HepG2 (cell line): ENCODE data around the gene ZNF430. TPM values are rescaled to one million over a fixed set of nuclear protein-coding genes. Genes with fewer than 3 reads are reported as not detected.

Experiments
- ARNT ChIP-seq: fragments of 450-650 bp; IDR thresholded peaks from 2 replicates; pipeline ENCODE4 v1.6.1; 2017
- ATF1 ChIP-seq: IDR thresholded peaks from 2 replicates; pipeline ENCODE4 v1.6.1; 2016; ENCODE audit warnings: mild to moderate bottlenecking, control low read depth
- ATF7 ChIP-seq, 2 experiments: fragments of 450-650 bp in 1 of 2; sonication (generic) in 1 of 2; formaldehyde crosslinking in 1 of 2; IDR thresholded peaks; 2 replicates each; pipeline versions ENCODE4 v1.4.0 to v1.6.1; 2016 to 2020; ENCODE audit warnings: antibody characterized with exemption in 1 of 2, mild to moderate bottlenecking in 1 of 2, missing genetic modification reagents in 1 of 2
- E2F5 ChIP-seq: sonication (generic); formaldehyde crosslinking; conservative IDR thresholded peaks from 2 replicates; pipeline ENCODE4 v1.4.0; 2020; ENCODE audit warnings: missing genetic modification reagents
- ERF ChIP-seq: IDR thresholded peaks from 2 replicates; pipeline ENCODE4 v1.6.1; 2018; ENCODE audit warnings: missing biosample characterization, missing genetic modification reagents
- ETS1 ChIP-seq: sonication (generic); formaldehyde crosslinking; IDR thresholded peaks from 2 replicates; pipeline ENCODE4 v1.4.0; 2020; ENCODE audit warnings: missing genetic modification reagents
- GATAD1 ChIP-seq: IDR thresholded peaks from 2 replicates; pipeline ENCODE4 v1.6.1; 2016; ENCODE audit warnings: missing genetic modification reagents, missing compliant biosample characterization
- MAX ChIP-seq: IDR thresholded peaks from 2 replicates; pipeline ENCODE4 v1.6.1; 2012; ENCODE audit warnings: inconsistent platforms
- MYNN ChIP-seq: sonication (generic); formaldehyde crosslinking; IDR thresholded peaks from 2 replicates; pipeline ENCODE4 v1.4.0; 2020; ENCODE audit warnings: mild to moderate bottlenecking, low read depth, missing genetic modification reagents
- NFYC ChIP-seq: IDR thresholded peaks from 2 replicates; pipeline ENCODE4 v1.6.1; 2016; ENCODE audit warnings: missing genetic modification reagents, missing compliant biosample characterization
- NR2F2 ChIP-seq: IDR thresholded peaks from 2 replicates; pipeline ENCODE4 v1.6.1; 2012; ENCODE audit warnings: low read depth, inconsistent platforms, borderline replicate concordance
- REPIN1 ChIP-seq: sonication (generic); formaldehyde crosslinking; IDR thresholded peaks from 2 replicates; pipeline ENCODE4 v1.8.0; 2022; ENCODE audit warnings: missing genetic modification reagents, low read depth, mild to moderate bottlenecking, borderline replicate concordance
- TOPORS ChIP-seq: sonication (generic); formaldehyde crosslinking; IDR thresholded peaks from 2 replicates; pipeline ENCODE4 v1.8.0; 2023; ENCODE audit warnings: mild to moderate bottlenecking, missing genetic modification reagents
- TRIM22 ChIP-seq: fragments of 450-650 bp; IDR thresholded peaks from 2 replicates; pipeline ENCODE4 v1.6.1; 2017
- ZBTB7A ChIP-seq: sonication (generic); formaldehyde crosslinking; IDR thresholded peaks from 2 replicates; pipeline ENCODE4 v1.8.0; 2022; ENCODE audit warnings: mild to moderate bottlenecking, missing genetic modification reagents
- ZKSCAN1 ChIP-seq: fragments of 150-350 bp; IDR thresholded peaks from 2 replicates; pipeline ENCODE4 v1.6.1; 2014; ENCODE audit warnings: low read length
- ZNF101 ChIP-seq: sonication (generic); formaldehyde crosslinking; IDR thresholded peaks from 2 replicates; pipeline ENCODE4 v1.4.0; 2020; ENCODE audit warnings: mild to moderate bottlenecking, low read depth, missing genetic modification reagents, borderline replicate concordance
- ZNF619 ChIP-seq: sonication (generic); formaldehyde crosslinking; IDR thresholded peaks from 2 replicates; pipeline ENCODE4 v1.4.0; 2020; ENCODE audit warnings: mild to moderate bottlenecking, missing genetic modification reagents
- ZNF629 ChIP-seq: sonication (generic); formaldehyde crosslinking; conservative IDR thresholded peaks from 2 replicates; pipeline ENCODE4 v1.5.0; 2020; ENCODE audit warnings: missing genetic modification reagents
- ZNF746 ChIP-seq: sonication (generic); formaldehyde crosslinking; IDR thresholded peaks from 2 replicates; pipeline ENCODE4 v1.8.0; 2022; ENCODE audit warnings: mild to moderate bottlenecking, missing genetic modification reagents
- ZNF768 ChIP-seq: sonication (generic); formaldehyde crosslinking; IDR thresholded peaks from 2 replicates; pipeline ENCODE4 v1.4.0; 2020; ENCODE audit warnings: missing genetic modification reagents
- ZNF773 ChIP-seq: sonication (generic); formaldehyde crosslinking; IDR thresholded peaks from 2 replicates; pipeline ENCODE4 v1.4.0; 2020; ENCODE audit warnings: missing genetic modification reagents, borderline replicate concordance
- ZSCAN25 ChIP-seq: sonication (generic); formaldehyde crosslinking; IDR thresholded peaks from 2 replicates; pipeline ENCODE4 v1.8.0; 2022; ENCODE audit warnings: mild to moderate bottlenecking, missing genetic modification reagents
- polyA plus RNA-seq, 8 experiments: library from polyadenylated mRNA; depleted of rRNA in 3 of 8; stranded (reverse) in 7 of 8; unstranded in 1 of 8; fragments of >200 nt; fragmentation: Illumina TruSeq in 4 of 8; extraction: Trizol in 4 of 8; gene quantifications; 2 replicates each; pipeline versions ENCODE4 v1.2.1 to v1.2.3, GENCODE V29; 2011 to 2016; ENCODE audit warnings: low read depth in 4 of 8, missing spikeins in 1 of 8, mixed read lengths in 1 of 8; ENCODE audit not compliant: insufficient read depth in 1 of 8
- total RNA-seq, 5 experiments: library from RNA; depleted of rRNA; stranded (reverse); fragments of >200 nt; fragmentation: Illumina TruSeq; extraction: Trizol; gene quantifications; 2 replicates each; pipeline ENCODE4 v1.2.3, GENCODE V29; 2016; ENCODE audit warnings: low read depth in 1 of 5

Gene ZNF430
- total and polyA plus RNA-seq, 2 of the 13 experiments (the other 11 are each of a cell fraction or from before 2014, with no cell fraction given), result 4.1 to 6.9 TPM

GRCh38 chr19:21082011-21082975 lies 61.8 kb downstream of the ZNF430 start, which contains the start of gene ZNF714 (continued):
- peak; percentile 85 for TF ChIP-seq E2F5 (CRISPR knock-in tag)
- TF ChIP-seq ZNF768, result peak; percentile 56; the same call in 1 of the 2 replicates
- TF ChIP-seq ETS1 (CRISPR knock-in tag), result no peak
- no peak for TF ChIP-seq MYNN (CRISPR knock-in tag)
- TF ChIP-seq NFYC (CRISPR knock-in tag), result peak; percentile 94
- no peak for TF ChIP-seq TRIM22
- TF ChIP-seq ZNF746, result no peak
- TF ChIP-seq ZNF629 (CRISPR knock-in tag), result no peak
- TF ChIP-seq ERF (CRISPR knock-in tag), result peak; percentile 40; the same call in 1 of the 2 replicates
- no peak for TF ChIP-seq NR2F2
- no peak for TF ChIP-seq ZSCAN25 (CRISPR knock-in tag)
- no peak for TF ChIP-seq ZNF619 (CRISPR knock-in tag)
- TF ChIP-seq MAX, result peak; percentile 65
- no peak for TF ChIP-seq ZNF773 (CRISPR knock-in tag)
- TF ChIP-seq ARNT, result no peak
- peak; percentile 66 for TF ChIP-seq GATAD1
- no peak for TF ChIP-seq ATF7 (IDR thresholded peaks at IDR 0.05)
- no peak for TF ChIP-seq ATF7 (CRISPR knock-in tag; IDR thresholded peaks at IDR 0.05)
- TF ChIP-seq ATF1 (CRISPR knock-in tag), result peak; percentile 29; the same call in 1 of the 2 replicates
- TF ChIP-seq ZKSCAN1, result no peak
- TF ChIP-seq ZNF101 (CRISPR knock-in tag), result no peak
- 0 out of 2 replicates have a peak, but pooled peaks have one; percentile 36 for TF ChIP-seq ZBTB7A
- peak; percentile 53; the same call in 1 of the 2 replicates for TF ChIP-seq REPIN1 (CRISPR knock-in tag)
- 0 out of 2 replicates have a peak, but pooled peaks have one; percentile 28 for TF ChIP-seq TOPORS (CRISPR knock-in tag)
